Stimulated activated CD4-positive, alpha-beta T cell treated with anti-CD3 and anti-CD28 coated beads, Interleukin-15, amount 100 ng/mL, for 1 hour (primary cell): Measurements from ENCODE around the gene FAF1.
"Not testable (repeated sequence)": the region's sequence is repeated elsewhere in the genome, so short reads cannot be mapped to it uniquely, and the experiment has no call there.

Experiments used
- DNase-seq, 2 donors: peaks; one replicate each; pipeline ENCODE4 v3.0.0-alpha.2; 2020; ENCODE audit warnings: low read depth in 1 of 2, low spot score in 1 of 2

Gene FAF1

GRCh38 chr1:50964863-50965262 lies 4.8 kb upstream of the FAF1 start:
- DNase-seq = no peak

GRCh38 chr1:50959303-50959912 lies 659 bp downstream of the FAF1 start:
- no peak for DNase-seq

DNA sequence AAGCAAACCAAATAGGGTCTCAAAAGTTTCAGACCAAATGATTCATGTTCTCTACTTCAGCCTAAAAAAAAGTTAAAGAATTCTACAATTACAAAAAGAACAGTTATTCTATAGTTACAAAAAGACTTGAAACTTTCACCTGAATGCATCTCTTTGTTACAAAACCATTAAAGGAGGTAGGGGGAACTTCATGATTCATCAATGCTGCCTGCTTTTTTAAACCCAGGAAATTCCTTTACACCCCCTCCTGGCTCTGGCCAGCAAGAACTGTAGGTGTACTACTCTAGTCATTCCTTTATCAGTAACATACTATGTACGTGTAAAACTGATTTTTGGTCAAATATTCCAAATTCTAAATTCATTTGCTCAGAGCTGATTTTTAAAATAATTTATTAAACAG lies 5.0 kb downstream of the FAF1 start:
- DNase-seq = no peak

- not testable (repeated sequence) for DNase-seq
These were observed 7.5 kb downstream of the FAF1 start for GRCh38 chr1:50952566-50952965.

- no peak for DNase-seq
These were observed 9.7 kb downstream of the FAF1 start for GRCh38 chr1:50950396-50950795.

DNA sequence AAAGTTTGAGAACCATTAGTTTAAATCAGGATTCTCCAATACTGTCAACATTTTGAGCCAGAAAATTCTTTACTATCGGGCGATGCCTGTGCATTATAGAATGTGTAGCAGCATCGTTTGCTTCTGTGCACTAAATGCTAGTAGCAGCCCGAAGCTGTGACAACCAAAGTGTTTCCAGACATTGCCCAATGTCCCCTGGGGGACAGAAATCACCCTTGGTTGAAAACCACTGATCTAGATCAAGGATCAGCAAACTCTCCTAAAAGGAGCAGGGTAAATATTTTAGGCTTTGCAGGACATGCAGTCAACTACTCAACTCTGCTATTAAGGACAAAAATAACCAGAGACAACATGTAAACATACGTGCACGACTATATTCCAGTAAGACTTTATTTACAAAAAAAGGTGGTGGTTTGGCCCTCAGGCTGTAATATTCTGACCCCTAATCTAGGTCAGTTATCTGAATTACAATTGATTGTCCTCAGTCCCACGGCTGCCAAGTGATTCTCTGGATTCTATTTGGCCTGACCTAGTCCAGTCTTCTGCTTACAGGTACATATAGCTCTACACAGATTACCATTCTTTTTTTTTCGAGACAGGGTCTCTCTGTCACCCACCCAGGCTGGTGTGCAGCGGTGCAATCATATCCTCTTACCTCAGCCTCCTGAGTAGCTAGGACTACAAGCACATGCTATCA lies 10.6 kb downstream of the FAF1 start:
- no peak for DNase-seq

- no peak for DNase-seq
These were observed 17.7 kb downstream of the FAF1 start for GRCh38 chr1:50942334-50942733.

DNA sequence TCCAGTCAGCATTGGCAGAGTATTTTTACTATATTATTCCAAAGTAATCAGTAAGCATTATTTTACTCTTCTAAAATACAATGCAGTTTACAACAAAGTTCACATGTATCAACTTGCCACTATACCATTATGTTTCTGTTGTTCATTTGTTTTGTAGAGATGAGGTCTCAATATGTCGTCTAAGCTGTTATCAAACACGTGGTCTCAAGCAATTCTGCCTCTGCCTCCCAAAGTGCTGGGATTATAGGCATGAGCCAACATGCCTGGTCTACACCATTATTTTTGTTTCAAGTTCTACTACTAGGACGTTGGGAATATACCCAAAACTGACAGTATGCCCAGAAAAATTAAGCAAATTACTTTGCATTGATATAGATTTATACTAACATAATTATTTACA lies 19.8 kb downstream of the FAF1 start:
- DNase-seq = no peak

DNA sequence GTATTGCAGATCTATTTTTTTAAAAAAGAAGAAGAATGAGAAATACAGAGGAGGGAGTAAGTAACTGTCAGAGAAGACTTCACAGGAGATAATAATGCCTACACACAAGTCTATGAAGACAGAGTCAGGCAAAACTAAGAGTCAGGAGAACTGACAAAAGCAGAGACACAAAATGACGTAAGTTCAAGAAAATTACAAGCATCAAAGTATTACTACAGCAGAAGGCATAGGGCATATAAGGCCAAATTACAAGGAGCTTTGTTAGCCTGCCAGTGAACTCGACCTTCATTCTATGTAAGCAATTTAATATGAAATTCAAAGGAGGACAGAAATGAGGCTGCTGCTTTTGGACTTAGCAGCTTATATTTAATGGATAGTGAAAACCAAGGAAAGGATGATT lies 23.7 kb downstream of the FAF1 start:
- no peak for DNase-seq

DNA sequence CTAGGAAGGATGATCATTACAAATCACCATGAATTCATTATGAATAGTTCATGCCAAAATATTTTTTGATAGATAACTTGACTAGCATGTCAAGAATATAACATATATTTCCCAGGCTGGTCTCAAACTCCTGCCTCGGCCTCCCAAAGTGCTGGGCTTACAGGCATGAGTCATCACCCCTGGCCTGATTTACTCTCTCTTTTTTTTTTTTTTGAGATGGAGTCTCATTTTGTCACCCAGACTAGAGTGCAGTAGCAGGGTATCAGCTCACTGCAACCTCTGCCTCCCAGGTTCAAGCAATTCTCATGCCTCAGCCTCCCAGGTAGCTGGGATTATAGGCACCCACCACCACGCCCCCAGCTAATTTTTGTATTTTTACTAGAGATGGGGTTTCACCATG lies 24.8 kb downstream of the FAF1 start:
- DNase-seq = not testable (repeated sequence)

DNA sequence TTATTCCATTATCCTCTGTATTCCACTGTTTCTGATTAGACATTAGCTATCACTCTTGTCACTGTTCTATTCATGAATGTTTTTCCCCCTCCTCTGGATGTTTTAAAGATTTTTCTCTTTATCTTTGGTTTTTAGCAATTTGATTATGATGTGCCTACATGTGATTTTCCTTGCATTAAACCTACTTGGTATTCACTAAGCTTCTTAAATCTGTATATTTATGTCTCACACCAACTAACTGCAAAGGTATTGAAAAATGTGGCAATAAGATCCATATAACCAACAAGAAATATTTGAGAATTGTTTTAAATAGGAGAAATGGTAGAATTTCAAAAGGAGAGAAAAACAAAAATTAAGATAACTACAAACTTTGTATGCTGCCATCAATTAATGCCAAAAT lies 25.2 kb downstream of the FAF1 start:
- no peak for DNase-seq

- not testable (repeated sequence) for DNase-seq
These were observed 26.3 kb downstream of the FAF1 start for GRCh38 chr1:50933770-50934169.

- not testable (repeated sequence) for DNase-seq
These were observed 28.0 kb downstream of the FAF1 start for GRCh38 chr1:50932043-50932442.

DNA sequence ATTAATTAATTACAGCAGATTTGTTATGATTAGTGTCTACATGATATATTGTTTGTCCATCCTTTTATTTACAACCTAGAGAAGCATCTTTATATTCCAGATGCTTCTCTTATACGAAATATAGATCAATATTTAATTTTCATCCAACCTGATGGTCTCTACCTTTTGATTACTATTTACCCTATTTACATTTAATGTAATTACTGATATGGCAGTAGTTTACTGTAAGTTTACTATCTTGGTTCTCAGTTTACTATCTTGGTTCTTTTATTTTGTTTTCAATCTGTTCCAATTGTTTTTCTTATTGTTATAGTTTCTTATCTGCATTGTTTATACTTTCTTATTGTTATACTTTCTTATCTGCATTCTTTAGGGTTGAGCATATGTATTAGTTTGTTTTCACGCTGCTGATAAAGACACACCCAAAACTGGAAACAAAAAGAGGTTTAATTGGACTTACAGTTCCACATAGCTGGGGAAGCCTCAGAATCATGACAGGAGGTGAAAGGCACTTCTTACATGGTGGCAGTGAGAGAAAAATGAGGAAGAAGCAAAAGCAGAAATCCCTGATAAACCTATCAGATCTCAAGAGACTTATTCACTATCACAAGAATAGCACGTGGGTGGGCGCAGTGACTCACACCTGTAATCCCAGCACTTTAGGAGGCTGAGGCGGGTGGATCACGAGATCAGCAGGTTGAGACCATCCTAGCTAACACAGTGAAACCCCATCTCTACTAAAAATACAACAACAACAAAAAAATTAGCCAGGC lies 28.9 kb downstream of the FAF1 start:
- no peak for DNase-seq

DNA sequence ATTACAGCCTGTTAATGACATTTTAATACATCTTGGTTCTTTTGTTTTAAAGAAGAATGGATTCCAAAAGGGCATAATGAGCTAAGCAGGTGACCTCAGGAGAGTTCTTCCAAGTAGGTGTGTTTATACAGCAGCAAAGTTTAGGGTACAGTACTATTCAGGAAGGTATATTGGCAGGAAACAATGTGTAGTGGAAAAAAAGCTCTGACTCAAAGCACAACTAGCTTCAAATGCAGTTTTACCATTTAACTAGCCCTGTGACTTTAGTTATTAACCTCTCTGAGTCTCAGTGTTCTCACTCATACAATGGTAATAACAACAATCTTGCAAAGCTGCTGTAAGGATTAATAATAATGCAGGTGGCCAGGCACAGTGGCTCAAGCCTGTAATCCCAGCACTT lies 29.9 kb downstream of the FAF1 start:
- no peak for DNase-seq

- DNase-seq = no peak
These were observed 30.6 kb downstream of the FAF1 start for GRCh38 chr1:50929376-50929958.

GRCh38 chr1:50923564-50923963 lies 36.5 kb downstream of the FAF1 start:
- DNase-seq = no peak

DNA sequence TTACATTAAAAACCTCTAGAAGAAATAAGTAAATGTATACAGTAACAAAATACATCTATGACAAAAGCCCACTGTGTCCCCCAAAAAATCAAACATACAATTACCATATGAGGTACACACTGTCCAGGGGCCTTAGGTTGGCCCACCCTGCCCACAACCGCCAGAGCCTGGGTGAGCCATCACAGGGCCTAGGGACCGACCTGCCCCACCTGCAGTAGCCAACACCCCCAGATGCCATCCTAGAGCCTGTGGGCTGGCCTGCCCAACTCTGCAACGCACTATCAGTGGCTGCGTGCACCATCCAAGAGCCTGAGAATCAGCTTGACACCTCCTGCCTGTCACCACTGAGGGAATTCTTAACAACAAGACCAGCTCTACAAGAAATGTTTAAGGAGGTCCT lies 39.0 kb downstream of the FAF1 start:
- no peak for DNase-seq

- DNase-seq = no peak
These were observed 39.7 kb downstream of the FAF1 start for GRCh38 chr1:50920409-50920808.

- no peak for DNase-seq
These were observed 42.6 kb downstream of the FAF1 start for GRCh38 chr1:50917138-50918137.

- no peak for DNase-seq
These were observed 44.4 kb downstream of the FAF1 start for GRCh38 chr1:50915621-50916020.
